ENCODE results near the gene KCNK1. TPM values are rescaled to one million over a fixed set of nuclear protein-coding genes. Genes with fewer than 3 reads are reported as not detected.

The KCNK1 gene
- 17.2 to 21.4 TPM (median 18.8 TPM) in 5 replicates for total RNA-seq (2022; extraction: Qiagen RNA extraction; ENCODE audit: low read depth)

GRCh38 chr1:233613252-233614172, at the start of gene KCNK1:
TSS of gene KCNK1 (plus strand) at chr1:233614106. CDS start at chr1:233614172, 66 bp downstream.

